GM20000 (cell line): ENCODE measurements around the gene RORC.
"Not testable (repeated sequence)": the region's sequence is repeated elsewhere in the genome, so short reads cannot be mapped to it uniquely, and the experiment has no call there.

Experiments used
- DNase-seq: peaks from one replicate; pipeline ENCODE4 v3.0.0; 2012; ENCODE audit warnings: low spot score
- TF ChIP-seq, protein P1 (sequence below): IDR thresholded peaks from 2 replicates; pipeline ENCODE4 v1.5.1; 2012; ENCODE audit warnings: mild to moderate bottlenecking, control low read depth; ENCODE audit errors: extremely low read depth, missing control alignments

RORC gene

DNA sequence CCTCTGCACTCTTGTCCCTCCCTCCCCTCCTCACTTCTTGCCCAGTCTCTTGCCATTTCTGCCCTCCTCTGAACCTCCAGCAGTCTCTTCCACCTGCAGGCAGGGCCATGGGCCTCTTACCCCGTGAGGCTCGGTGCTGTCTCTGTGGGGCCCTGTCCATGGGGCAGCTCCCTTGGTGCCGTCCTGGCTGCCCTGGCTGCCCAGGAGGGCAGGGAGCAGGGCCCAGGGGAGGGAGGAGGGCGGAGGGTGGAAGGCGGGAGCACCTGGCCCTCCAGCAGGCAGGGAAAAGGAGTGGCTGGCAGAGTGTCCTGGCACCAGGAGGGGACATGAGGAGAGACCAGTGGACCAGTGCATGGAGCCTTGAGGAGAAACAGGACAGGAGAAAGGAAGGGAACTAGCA is at the start of gene RORC:
Gene RORC (minus strand): TSS at position 198 of the 400 bp plus-strand sequence. CDS start 38 bp downstream, at position 160.
- no peak for DNase-seq
- TF ChIP-seq, protein P1, sequence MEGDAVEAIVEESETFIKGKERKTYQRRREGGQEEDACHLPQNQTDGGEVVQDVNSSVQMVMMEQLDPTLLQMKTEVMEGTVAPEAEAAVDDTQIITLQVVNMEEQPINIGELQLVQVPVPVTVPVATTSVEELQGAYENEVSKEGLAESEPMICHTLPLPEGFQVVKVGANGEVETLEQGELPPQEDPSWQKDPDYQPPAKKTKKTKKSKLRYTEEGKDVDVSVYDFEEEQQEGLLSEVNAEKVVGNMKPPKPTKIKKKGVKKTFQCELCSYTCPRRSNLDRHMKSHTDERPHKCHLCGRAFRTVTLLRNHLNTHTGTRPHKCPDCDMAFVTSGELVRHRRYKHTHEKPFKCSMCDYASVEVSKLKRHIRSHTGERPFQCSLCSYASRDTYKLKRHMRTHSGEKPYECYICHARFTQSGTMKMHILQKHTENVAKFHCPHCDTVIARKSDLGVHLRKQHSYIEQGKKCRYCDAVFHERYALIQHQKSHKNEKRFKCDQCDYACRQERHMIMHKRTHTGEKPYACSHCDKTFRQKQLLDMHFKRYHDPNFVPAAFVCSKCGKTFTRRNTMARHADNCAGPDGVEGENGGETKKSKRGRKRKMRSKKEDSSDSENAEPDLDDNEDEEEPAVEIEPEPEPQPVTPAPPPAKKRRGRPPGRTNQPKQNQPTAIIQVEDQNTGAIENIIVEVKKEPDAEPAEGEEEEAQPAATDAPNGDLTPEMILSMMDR, result no peak

- TF ChIP-seq, protein P1, result no peak
Observed at GRCh38 chr1:151875419-151876097, 44.0 kb upstream of the RORC start.

GRCh38 chr1:151872776-151873175 is 41.2 kb upstream of the RORC start:
- not testable (repeated sequence) for DNase-seq

More at GRCh38 chr1:151875419-151876097, 44.0 kb upstream of the RORC start:
- no peak for DNase-seq

GRCh38 chr1:151871284-151872030 is 39.9 kb upstream of the RORC start:
- TF ChIP-seq, protein P1, result no peak
- DNase-seq, result no peak

DNA sequence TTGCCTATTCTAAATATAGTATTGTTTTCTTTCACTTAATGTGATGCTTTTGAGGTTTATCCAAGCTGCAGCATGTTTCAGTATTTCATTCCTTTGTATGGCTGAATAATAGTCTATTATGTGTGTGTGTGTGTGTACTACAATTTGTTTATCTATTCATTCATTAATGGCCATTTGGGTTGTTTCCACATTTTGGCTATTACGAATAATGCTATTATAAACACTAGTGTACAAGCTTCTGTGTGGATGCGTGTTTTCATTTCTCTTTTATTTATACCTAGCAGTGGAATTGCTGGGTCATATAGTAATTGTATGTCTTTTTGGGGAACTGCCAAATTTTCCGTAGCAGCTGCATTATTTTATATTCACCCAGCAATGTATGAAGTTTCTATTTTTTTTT is 36.9 kb upstream of the RORC start:
- TF ChIP-seq, protein P1, result no peak
- DNase-seq, result no peak

DNA sequence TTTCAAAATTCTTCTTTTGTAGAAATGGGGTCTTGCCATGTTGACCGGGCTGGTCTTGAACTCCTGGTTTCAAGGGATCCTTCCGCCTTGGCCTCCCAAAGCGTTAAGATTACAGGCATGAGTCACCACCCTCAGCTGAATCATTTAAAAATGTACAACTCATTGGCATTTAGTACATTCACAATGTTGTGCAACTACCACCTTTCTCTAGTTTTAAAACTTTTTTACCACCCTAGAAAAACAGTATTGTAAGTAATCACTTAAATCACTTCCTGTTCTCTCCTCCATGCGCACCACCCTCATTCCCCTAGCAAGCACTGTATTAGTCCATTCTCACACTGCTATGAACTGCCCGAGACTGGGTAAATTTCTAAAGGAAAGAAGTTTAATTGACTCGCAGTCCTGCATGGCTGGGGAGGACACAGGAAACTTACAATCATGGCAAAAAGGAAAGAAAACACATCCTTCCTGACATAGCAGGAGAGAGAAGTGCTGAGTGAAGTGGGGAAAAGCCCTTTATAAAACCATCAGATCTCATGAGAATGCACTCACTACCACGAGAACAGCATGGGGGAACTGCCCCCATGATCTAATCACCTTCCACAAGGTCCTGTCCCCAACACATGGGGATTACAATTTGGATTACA is 36.3 kb upstream of the RORC start:
- DNase-seq, result no peak
- TF ChIP-seq, protein P1, result no peak

DNA sequence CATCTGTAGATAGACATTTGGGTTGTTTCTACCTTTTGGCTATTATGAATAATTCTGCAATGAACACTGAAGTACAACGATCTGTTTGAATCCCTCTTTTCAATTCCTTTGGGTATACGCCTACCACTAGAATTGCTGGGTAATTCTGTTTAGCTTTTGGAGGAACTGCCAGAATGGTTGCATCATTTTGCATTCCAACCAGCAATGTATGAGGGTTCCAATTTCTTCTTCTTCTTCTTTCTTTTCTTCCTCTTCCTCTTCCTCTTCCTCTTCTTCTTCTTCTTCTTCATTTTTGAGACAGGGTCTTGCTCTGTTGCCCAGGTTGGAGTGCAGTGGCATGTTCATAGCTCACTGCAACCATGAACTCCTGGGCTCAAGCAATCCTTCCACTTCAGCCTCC is 35.7 kb upstream of the RORC start:
- TF ChIP-seq, protein P1, result no peak
- no peak for DNase-seq
